Central memory CD4-positive, alpha-beta T cell (primary cell): Measurements from ENCODE around the gene PREX1.
"Not testable (repeated sequence)": the region's sequence is repeated elsewhere in the genome, so short reads cannot be mapped to it uniquely, and the experiment has no call there.

Source experiments
- DNase-seq: peaks from one replicate; pipeline ENCODE4 v3.0.0; 2022

The PREX1 gene

DNA sequence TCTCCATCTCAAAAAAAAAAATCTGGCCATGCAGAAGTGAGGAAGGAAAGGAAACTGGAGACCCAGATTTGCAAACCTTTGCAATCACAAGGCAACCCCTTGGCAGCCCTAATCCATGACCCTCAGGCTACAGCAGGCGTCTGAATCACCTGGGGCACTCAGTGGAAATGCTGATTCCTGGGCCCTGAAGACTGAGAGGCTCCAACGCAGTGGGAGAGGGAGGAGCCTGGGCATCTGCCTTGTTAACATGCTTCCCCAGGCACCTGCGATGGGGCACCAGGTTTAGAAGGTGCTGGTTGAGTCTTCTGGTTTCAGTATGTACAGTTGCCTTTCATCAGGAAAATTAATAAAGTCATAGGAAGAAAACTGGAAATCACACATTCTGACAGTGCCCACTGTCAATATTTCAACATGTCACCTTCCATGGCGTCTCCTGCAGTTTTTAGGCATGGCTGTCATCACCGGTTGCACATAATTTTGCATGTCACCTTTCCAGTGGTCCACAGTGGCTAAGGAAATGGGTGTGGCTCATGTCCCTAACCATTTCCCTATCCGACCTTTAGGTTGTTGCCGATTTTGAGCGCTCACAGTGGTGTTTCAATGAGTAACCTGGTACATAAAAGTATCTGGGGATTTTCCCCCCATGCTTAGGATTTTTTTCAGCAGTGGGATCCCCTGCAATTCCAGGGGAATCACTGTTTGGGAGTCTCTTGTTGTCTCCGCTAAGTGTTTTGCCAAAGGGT, 56.9 kb downstream of the PREX1 start:
- DNase-seq = no peak

DNA sequence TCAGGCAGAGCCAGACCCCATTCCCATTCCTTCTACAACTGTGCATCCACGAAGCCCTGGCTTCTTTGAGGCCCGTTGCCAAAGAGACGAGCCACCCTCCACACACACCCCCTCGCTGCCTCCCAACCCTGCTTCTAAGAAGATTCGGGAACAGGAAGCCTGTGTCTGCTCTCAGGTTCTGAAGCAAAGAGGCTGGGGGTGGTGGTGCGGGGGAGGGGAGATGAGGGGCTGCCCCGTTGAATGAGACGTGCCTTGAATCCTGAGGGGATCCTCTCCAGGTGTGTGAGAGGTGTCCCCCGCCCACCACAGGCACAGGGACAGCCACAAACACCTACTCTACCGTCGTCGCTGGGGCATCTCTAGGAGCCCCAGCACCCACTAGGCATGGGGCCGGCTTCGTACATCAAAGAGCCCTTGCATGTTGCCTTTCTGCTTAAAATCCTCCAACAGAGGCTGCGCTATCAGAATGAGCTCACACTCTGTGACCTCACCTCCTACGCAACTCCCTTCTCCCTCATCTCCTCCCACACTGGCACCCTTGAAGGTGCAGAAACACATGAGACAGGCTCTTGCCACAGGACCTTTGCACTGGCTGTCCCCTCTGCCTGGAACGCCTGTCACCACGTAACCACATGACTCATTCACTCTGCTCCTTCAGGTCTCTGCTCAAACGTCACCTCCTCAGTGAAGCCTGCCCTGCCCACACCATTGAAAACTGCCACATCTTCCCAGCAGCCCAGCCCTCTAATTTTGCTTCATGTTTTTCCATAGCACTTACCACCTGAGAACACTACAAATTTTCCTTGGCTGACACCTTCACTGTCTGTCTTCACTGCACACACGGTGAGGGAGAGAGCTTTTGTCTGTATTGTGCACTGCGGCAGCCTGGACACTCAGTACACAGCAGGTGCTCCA, 58.5 kb downstream of the PREX1 start:
- peak; percentile 86 for DNase-seq

DNA sequence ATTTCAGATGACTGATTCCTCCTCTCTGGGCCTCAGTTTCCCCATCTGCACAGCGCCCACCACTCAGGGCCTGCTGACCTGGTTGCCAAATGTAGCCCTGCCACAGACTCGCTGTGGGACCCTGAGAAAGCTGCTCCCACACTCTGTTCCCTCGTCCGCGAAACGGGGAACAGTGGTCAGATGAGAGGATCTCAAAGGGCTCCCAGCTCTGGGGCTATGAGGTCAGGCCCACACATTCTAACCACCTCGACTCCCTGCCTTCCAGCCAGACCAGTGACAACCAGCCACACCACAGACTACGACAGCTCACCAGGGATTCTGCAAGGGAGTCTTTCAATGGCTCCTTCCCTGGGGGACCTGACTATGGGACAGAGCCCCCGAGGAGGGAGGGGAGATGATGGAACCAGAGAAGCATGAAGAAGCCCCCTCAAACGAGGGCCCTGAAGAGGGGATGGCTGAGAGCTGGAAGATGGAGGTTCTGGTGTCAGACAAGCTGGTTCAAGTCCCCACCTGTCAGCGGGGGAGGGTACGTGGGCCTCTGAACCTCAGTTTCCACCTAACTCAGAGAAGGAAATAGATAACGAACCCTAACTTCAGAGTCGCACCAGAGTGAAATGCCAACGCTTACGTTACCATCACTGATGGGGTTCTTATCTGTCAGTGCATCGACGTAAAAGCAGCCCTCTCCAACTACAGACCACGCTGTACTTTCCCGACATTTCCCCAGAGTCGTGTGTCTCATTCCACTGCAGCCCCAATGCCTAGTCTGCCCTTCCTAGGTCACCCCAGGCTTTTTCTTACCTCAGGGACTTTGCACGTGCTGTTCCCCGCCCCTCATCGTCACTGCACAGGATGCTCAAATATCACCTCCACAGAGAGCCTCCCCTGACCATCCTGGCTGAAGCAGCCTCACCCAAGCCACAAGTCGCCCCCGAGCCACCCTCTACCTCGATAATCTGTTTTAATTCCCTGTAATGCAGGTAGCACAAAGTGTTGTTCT, 60.5 kb downstream of the PREX1 start:
- peak; percentile 25 for DNase-seq

DNA sequence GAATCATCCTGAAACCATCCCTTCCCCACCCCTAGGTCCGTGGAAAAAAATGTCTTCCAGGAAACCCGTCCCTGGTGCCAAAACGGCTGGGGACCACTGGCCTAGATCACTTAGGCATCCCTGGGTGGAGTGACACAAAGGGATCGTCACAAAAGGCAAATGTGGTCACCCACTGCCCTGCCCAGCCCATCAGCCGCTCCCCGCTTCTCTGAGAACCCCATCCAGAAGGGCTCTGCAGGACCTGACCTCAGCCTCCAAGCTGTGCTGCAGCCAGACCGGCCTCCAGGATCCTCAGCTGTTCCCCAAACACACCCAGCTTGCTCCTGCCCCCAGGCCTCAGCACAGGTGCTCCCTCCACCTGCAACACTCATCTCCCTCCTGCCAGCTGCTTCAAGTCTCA, 61.6 kb downstream of the PREX1 start:
- no peak for DNase-seq

DNA sequence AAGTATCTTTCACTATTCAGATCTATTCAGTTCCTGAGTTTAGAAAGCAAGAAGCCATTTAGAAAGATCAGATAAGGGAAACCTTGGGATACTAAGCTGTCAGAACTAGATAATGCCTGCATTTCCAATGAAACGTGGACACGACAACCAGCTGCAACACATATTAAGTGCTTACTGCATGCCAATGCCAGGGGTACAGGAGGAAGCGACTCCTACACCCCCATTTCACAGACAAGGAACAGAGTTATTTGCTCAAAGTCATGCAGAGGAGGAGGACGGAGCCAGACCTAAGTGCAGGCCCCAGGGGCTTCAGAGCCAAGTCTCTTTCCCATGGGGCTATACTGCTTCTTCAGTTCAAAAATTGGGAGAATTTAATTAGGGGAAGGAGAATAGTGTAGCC, 62.4 kb downstream of the PREX1 start:
- DNase-seq = no peak

DNA sequence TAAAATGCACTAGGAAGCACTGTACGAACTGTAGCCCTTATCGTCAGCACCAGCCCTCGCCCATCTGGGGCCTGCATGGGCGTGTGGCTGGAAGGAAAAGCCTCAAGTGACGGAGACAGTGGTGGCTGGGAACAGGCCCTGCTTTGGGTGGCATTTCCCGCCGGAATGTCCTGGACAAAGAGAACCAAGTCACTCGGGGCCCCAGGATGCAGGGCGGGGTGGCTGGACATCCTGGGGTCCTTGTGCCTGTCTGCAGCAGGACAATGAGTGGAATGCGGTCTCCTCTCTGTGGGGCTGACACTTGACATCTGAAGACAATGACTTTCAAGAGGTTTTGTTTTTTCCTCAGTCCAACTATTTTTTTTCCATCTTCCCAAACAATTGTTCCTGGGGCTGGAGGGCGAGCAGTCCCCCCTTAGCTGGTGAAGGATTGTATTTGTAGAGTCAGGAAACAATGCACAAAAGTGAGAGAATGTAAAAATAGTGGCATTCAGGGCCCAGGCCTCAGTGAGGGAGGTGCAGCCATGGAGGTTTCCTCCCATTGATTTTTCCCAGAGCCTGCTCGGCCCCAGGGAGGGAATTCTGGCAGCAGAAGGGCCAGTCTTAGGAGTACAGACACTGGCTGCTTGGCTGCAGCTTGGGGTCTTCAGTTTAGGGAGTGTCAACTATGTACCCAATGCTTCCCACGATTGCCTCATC, 64.4 kb downstream of the PREX1 start:
- DNase-seq = no peak

DNA sequence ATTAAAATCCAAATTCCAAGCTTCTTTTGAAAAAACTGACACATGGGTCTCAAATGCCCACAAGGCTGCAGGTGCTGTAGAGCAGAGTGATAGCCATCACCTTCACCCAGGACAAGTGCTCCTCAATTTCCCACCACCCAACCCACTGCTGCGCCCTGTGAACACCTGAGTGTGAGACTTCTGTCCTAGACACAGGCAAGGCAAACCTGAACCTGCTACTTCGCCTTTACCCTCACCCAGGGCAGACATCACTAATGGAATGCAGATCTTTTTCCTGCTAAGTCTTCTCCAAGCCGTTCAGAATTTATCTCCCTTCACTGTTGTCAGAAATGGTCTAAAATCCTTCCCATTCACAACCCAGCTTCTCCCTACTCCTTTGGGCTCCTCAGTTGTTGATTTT, 65.9 kb downstream of the PREX1 start:
- no peak for DNase-seq

DNA sequence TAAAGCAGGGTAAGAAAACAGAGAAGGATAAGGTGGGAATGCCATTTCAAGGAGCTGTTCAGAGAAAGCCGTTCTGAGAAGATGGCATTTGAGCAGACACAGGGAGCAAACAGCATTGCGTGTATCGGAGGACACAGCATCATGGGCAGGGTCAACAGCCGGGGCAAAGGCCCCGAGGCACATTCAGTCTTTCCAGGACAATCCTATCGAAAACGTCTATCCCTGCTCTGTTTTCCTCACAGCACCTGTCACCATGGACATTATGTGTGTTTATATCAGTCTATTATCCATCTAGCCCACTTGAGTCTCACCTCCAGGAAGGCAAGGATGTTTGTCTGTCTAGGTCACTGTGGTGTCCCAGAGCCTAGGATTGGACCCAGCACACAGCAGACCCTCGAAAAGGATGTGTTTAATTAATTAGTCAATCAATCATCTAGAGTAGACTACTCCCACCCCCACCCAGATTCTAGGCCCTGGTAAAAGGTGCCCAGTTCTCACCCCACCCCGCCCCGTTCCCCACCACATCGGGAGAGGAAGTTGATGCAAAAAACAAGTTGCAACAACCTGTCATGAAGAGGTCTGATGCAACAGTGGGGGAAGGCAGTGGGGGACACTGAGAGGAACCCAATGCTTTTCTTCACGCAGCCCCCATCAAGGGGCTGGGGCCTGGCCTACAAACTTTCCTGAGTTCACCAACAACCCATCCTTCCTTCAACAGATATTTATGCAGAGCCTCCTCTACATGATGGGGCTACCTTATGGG, 66.6 kb downstream of the PREX1 start:
- DNase-seq = peak; percentile 57

DNA sequence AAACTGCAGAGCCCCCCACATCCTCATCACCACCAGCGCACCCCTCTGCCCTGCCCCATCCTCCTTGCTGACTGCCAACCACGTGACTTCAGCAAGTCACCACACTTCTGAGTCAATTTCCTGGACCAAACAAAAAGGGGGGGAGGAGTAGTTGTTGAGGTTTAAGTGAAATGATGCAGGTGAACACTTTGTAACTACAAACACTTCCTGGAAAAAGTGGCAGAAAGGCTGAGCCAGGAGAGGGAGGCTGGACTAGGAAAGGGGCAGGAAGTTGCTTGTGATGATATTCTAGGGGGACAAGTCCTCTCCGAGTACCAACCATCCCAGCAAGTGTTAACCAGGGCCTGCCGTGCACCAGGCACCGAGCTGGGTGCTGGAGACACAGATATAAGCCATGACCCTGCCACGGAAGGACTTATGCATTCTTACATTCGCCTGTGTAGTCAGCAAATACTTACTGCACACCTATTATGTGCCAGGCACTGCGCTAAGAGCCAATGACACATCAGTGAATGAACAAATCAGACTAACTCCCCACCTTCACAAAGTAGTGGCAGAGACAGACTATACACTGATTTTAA, 67.3 kb downstream of the PREX1 start:
- DNase-seq = peak; percentile 85

DNA sequence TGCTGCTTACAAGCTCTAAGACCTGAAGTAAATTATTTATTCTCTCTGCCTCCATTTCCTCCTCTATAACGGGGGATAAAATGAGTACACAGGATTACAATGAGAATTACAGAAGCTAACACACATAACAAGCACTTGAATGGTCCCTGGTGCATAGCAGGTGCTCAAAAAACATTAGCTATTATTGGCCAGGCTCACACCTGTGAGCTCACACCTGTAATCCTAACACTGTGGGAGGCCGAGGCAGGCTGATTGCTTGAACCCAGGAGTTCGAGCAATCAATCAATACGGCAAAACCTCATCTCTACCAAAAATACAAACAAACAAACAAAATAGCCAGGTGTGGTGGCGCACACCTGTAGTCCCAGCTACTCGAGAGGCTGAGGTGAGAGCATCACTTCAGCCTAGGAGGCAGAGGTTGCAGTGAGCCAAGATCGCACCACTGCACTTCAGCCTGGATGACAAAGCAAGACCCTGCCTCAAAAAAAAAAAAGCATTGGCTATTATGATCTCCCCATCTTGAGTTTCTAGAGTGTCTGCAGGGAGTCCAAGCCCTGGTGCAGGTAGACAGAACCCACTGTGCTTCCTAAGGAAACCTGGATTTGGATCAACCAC, 68.1 kb downstream of the PREX1 start:
- no peak for DNase-seq

DNA sequence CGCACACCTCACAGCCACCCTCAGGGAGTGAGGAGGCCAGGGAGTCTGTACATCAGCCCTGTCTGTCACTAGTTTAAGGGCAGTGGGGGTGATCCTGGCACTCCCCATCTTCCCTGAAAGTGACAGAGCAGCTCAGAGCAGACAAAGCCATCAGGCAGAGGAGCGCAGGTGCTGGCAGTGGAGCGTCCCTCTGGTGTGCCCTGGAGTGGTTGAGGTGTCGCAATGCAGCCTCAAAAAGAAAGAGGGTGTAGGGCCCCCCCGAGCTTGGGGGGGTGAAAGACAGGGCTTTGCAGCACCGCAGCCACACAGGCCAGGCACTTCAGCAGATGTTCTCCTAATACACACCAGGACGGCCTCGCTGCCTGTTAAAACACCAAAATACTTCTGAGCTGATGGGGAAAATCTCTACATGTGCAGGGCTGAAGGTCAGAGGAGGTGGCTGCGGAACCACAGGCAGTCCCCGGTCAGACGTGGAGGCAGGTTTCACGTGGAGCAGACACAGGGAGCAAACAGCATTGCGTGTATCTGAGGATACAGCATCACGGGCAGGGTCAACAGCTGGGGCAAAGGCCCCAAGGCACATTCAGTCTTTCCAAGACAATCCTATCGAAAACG, 69.5 kb downstream of the PREX1 start:
- no peak for DNase-seq

DNA sequence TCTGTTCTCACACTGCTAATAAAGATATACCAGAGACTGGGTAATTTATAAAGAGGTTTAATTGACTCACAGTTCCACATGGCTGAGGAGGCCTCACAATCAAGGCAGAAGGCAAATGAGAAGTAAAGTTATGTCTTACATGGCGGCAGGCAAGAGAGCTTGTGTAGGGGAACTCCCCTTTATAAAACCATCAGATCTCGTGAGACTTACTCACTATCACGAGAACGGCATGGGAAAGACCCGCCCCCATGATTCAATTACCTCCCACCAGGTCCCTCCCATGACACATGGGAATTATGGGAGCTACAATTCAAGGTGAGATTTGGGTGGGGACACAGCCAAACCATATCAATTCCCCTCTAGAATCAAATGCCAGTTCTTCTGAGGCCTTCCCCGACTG, 71.0 kb downstream of the PREX1 start:
- DNase-seq = not testable (repeated sequence)

DNA sequence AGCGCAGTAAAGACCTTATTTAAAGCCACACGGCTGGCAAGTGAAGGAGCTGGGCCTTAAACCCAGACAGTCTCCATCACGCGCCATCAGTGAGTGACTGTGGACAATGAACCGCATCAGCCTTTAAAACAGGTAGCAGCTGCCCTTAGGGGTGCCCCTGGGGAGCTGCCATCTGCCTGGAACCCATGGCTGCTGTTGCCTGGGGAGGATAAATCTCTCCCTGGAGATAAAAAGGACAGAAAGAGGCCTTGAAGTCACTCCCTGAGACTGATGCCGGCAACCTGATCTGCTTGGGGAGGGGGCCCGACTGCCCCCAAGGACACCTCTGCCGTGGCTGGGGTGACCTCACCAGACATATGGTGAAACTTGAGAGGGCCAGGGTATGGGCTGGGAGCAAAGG, 73.5 kb downstream of the PREX1 start:
- no peak for DNase-seq

DNA sequence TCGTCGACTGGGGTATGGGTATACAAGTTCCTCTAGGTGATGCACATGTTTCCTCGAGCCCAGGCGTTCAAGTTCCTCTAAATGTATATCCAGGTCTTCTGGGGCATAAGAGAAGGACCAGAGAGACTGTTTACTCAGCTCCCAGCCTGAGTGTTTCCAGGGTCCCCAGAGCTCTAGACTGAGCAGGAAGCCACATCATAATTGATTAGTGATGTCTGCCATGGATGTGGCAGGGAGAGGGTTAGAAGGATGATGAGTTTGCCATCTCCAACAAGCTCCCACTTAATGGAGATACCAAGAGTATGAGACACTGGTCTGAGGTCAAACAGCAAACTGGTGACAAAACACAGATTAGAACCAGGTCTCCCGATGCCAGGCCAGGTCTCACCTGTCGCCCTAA, 74.8 kb downstream of the PREX1 start:
- DNase-seq = no peak

DNA sequence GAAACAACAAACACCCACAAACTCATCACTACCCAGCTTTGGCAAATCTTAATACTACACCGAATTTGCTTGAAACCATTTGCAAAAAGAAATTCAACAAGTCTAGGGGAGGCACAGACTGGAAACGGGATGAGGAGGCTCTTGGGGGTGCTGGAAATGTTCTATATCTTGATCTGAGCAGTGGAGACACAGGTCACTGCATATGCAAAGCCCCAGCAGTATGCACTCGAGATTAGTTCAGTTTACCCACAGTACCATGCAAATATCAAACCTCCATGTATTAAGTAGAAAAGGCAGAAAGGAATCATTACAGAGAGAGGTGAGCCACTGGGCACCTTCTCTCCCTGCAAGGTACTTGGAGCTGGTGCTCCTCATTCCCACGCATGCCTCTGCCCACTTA, 75.9 kb downstream of the PREX1 start:
- DNase-seq = no peak

DNA sequence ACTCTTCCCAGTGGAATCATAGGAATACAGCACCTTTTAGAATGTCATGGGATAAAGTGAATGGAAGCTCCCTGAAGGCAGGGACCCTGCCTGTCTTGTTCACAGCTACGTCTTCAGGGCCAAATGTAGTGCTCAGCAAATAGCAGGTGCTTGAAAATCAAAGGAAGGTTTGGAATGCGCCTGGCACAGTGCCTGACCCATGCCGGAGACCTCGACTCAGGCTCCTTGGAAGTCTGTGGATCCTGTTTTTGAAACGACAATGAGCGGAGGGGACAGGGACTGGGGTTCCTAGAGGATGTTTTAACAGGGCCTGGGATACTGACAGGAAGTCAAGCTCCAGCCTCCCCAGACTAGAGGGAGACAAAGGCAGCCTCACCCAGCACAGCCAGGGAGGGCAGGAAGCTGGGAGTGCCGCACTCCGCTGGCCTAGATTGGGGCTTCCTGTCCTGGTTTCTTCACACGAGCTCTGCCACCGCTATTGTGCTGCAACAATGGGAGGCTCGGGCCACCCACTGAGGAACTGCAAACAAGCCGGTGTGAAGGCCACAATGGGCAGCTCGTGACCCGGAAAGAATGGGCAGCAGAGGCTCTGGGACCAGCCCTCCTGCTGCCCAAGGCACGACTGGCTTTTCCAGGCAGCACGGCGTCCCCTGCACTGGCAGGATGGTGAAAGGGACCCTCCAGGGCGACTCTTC, 76.7 kb downstream of the PREX1 start:
- peak; percentile 59 for DNase-seq

DNA sequence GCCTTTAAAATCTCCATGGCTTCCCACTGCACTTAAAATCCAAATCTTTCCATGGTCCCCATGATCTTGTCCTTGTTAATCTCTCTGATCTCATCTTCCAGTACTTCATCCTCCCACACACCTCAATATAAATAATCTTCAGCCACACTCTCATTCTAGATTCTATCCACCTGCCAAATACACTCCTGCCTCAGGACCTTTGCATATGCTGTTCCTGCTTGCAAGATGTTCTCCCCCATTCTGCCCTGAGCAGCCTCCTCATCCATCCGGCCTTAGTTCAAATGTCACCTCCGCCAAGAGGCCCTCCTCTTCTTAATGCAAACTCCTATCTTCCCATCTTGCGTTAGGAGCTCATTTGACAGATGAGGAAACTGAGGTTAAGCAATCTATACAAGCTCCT, 77.4 kb downstream of the PREX1 start:
- no peak for DNase-seq

DNA sequence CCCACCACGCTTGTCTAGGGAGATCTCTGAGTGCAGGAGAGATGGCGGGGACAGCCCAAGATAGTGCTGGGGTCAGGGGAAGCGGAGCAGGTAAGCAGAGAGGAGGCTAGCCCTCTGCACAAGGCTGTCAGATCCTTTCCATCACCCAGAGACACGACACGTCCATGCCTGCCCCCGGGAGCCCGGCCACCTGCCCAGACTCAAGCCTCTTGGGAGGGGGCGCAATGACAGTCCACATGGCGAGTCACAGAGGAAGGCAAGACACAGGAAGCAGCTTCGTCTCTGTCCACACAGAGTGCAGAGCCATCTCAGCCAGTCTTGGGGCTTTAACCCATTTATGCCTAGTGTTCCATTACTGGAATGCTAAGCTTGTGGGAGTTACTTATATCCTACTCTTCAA, 78.4 kb downstream of the PREX1 start:
- DNase-seq = no peak

DNA sequence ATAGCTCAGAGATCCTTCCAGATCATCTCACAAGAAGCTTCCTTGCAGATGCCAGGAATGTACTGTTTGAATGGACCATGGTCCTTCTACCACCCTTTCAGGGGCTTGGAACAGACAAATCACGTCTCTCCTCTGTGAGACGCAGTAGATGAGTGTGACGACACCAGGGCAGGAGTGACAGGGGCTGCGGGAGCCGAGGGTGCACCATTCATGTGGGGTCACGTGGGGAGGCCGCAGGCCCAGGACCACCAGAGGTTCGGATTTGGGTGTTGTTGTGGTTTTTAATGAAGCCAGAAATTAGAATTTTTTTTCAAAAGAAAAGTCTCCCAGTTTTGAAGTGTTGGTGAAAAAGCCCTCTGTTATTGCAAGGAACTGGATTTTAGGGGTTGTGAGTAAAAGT, 79.2 kb downstream of the PREX1 start:
- no peak for DNase-seq
